Breast epithelium (tissue), 4 donors: ENCODE measurements around the gene G0S2. TPM values are rescaled to one million over a fixed set of nuclear protein-coding genes. Genes with fewer than 3 reads are reported as not detected.

Experiments
- DNase-seq, 2 donors: peaks; one replicate each; pipeline ENCODE4 v3.0.0-alpha.2; 2019; ENCODE audit warnings: low spot score in 2 of 2
- H3K27ac ChIP-seq, 2 donors: fragments of 200-600 bp; sonication (generic) in 1 of 2; one replicate each; pipeline ENCODE4 v1.5.1; 2016 to 2019; ENCODE audit warnings: mild to moderate bottlenecking in 1 of 2
- H3K27me3 ChIP-seq, 2 donors: fragments of 200-600 bp; sonication (generic) in 1 of 2; one replicate each; pipeline versions ENCODE4 v1.5.1 to v1.6.0; 2017 to 2019; ENCODE audit warnings: control low read depth in 1 of 2, mild to moderate bottlenecking in 1 of 2
- H3K36me3 ChIP-seq: fragments of 200-600 bp; one replicate; pipeline ENCODE4 v1.5.1; 2019
- H3K4me1 ChIP-seq, 2 donors: fragments of 200-600 bp; sonication (generic); one replicate each; pipeline ENCODE4 v1.5.1; 2016 to 2019; ENCODE audit warnings: control low read depth in 1 of 2
- H3K4me3 ChIP-seq, 3 donors: fragments of 200-600 bp; sonication (generic); 1 replicate in 2 of 3; 2 replicates in 1 of 3; pipeline ENCODE4 v1.5.1; 2016 to 2019; ENCODE audit warnings: mild to moderate bottlenecking in 3 of 3, moderate library complexity in 2 of 3
- H3K9me3 ChIP-seq, 2 donors: fragments of 200-600 bp; sonication (generic) in 1 of 2; one replicate each; pipeline ENCODE4 v1.5.1; 2016 to 2019; ENCODE audit warnings: control low read depth in 1 of 2
- CTCF ChIP-seq, 3 donors: fragments of 450-650 bp; IDR thresholded peaks; one replicate each; pipeline ENCODE4 v1.5.1; 2016 to 2017; ENCODE audit warnings: antibody characterized with exemption in 3 of 3, mild to moderate bottlenecking in 3 of 3, moderate library complexity in 3 of 3
- POLR2A ChIP-seq: fragments of 450-650 bp; IDR thresholded peaks from one replicate; pipeline ENCODE4 v1.6.1; 2016; ENCODE audit warnings: antibody characterized with exemption, mild to moderate bottlenecking, moderate library complexity
- POLR2AphosphoS5 ChIP-seq, 3 donors: sonication (generic); formaldehyde crosslinking; IDR thresholded peaks; one replicate each; pipeline ENCODE4 v1.6.1; 2017; ENCODE audit warnings: antibody characterized with exemption in 3 of 3
- intact Hi-C: fragments of 100-400 bp; cut with DNase I; formaldehyde crosslinking; loops from one replicate; pipeline ENCODE4 v1.15.1; 2023; ENCODE audit warnings: low total_unique reads
- total RNA-seq, 3 donors: library from RNA; depleted of rRNA; stranded (reverse); fragments of >200 nt; gene quantifications; one replicate each; pipeline ENCODE4 v1.1.0, GENCODE V29; 2016

Gene G0S2
- total RNA-seq, 3 donors from 2014 or later, result 198 to 1,307 (median 636) TPM

GRCh38 chr1:209723265-209723664 is 48.1 kb downstream of the G0S2 start:
- H3K27ac ChIP-seq, result no peak overlapping the region
- intact Hi-C loops, result no loop called here

GRCh38 chr1:209723756-209724693 is 48.8 kb downstream of the G0S2 start:
- no peaks in the 10 kb centered on the region for H3K27me3 ChIP-seq
- intact Hi-C loops, result no loop called here
- no peak overlapping the region for H3K4me3 ChIP-seq
- H3K27ac ChIP-seq, result no peak overlapping the region
- H3K4me1 ChIP-seq, result no peaks in the 10 kb centered on the region
- no peaks in the 10 kb centered on the region for H3K9me3 ChIP-seq
- H3K36me3 ChIP-seq, result no peaks in the 10 kb centered on the region
- TF ChIP-seq POLR2A (no peak), CTCF (IDR thresholded peaks at IDR 0.05) (no peak), POLR2AphosphoS5 (IDR thresholded peaks at IDR 0.05) (no peak)
- no peak for DNase-seq

More at GRCh38 chr1:209723265-209723664, 48.1 kb downstream of the G0S2 start:
- Histone ChIP-seq H3K4me3 (no peak overlapping the region), H3K4me1 (no peaks in the 10 kb centered on the region), H3K36me3 (no peaks in the 10 kb centered on the region), H3K27me3 (no peaks in the 10 kb centered on the region), H3K9me3 (no peaks in the 10 kb centered on the region)
- no peak for DNase-seq
- TF ChIP-seq CTCF (IDR thresholded peaks at IDR 0.05) (no peak), POLR2A (no peak), POLR2AphosphoS5 (IDR thresholded peaks at IDR 0.05) (no peak)

Other genes with a start within 250 kb of the G0S2 start
- 1 to 10 TPM in 1 of 3 donors, under 1 TPM in 1, not detected in 1; 0.16 to 1.8 TPM for gene CAMK1G, start 91.7 kb upstream of the G0S2 start, total RNA-seq
- 10 to 100 TPM; 23.9 to 48.0 (median 35.6) TPM for gene LAMB3, start 23.0 kb upstream of the G0S2 start, total RNA-seq
- 10 to 100 TPM in 1 of 3 donors, 1 to 10 TPM in 1, under 1 TPM in 1; 0.88 to 90.1 (median 7.5) TPM for gene HSD11B1, start 29.4 kb downstream of the G0S2 start, total RNA-seq
- 1 to 10 TPM; 3.6 to 4.6 (median 4.4) TPM for gene TRAF3IP3, start 80.6 kb downstream of the G0S2 start, total RNA-seq
- 1 to 10 TPM in 2 of 3 donors, under 1 TPM in 1; 0.64 to 3.1 (median 2.0) TPM for gene C1orf74, start 109.1 kb downstream of the G0S2 start, total RNA-seq
- 10 to 100 TPM in 2 of 3 donors, 1 to 10 TPM in 1; 1.9 to 81.8 (median 42.9) TPM for gene IRF6, start 130.7 kb downstream of the G0S2 start, total RNA-seq
- gene UTP25, start 152.6 kb downstream of the G0S2 start, total RNA-seq, result 10 to 100 TPM in 2 of 3 donors, 1 to 10 TPM in 1; 6.4 to 15.5 (median 11.1) TPM